ENCODE results near the gene SLC17A2.

Gene SLC17A2

GRCh38 chr6:25888626-25889025, 41.9 kb downstream of the SLC17A2 start:
- no peaks in the 10 kb centered on the region for H3K9me3 Mint-ChIP-seq
- no peaks in the 10 kb centered on the region for H3K36me3 Mint-ChIP-seq
- no peaks in the 10 kb centered on the region for H3K4me1 Mint-ChIP-seq
- no peak overlapping the region for H3K4me3 Mint-ChIP-seq
- H3K27me3 Mint-ChIP-seq: no peaks in the 10 kb centered on the region
- no peak overlapping the region for H3K27ac Mint-ChIP-seq

GRCh38 chr6:25886066-25886465, 44.4 kb downstream of the SLC17A2 start:
- H3K27ac Mint-ChIP-seq: no peak overlapping the region
- no peak overlapping the region for H3K4me3 Mint-ChIP-seq
- H3K4me1 Mint-ChIP-seq: peaks cover 4% of the 10 kb centered on the region
- H3K36me3 Mint-ChIP-seq: peaks cover 2% of the 10 kb centered on the region
- H3K27me3 Mint-ChIP-seq: no peaks in the 10 kb centered on the region
- H3K9me3 Mint-ChIP-seq: no peaks in the 10 kb centered on the region

GRCh38 chr6:25883991-25884390, 46.5 kb downstream of the SLC17A2 start:
- H3K27ac Mint-ChIP-seq: no peak overlapping the region
- no peak overlapping the region for H3K4me3 Mint-ChIP-seq
- peaks cover 2% of the 10 kb centered on the region for H3K36me3 Mint-ChIP-seq
- H3K4me1 Mint-ChIP-seq: peaks cover 4% of the 10 kb centered on the region
- H3K9me3 Mint-ChIP-seq: no peaks in the 10 kb centered on the region
- H3K27me3 Mint-ChIP-seq: no peaks in the 10 kb centered on the region

GRCh38 chr6:25883536-25883935, 47.0 kb downstream of the SLC17A2 start:
- Mint-ChIP-seq H3K4me1 (peaks cover 4% of the 10 kb centered on the region), H3K9me3 (no peaks in the 10 kb centered on the region), H3K27ac (no peak overlapping the region), H3K4me3 (no peak overlapping the region), H3K27me3 (no peaks in the 10 kb centered on the region), H3K36me3 (peaks cover 2% of the 10 kb centered on the region)

- H3K4me1 Mint-ChIP-seq: peaks cover 4% of the 10 kb centered on the region
- peak overlapping the region; percentile 80 for H3K4me3 Mint-ChIP-seq
- peaks cover 2% of the 10 kb centered on the region for H3K36me3 Mint-ChIP-seq
- H3K27me3 Mint-ChIP-seq: no peaks in the 10 kb centered on the region
- H3K27ac Mint-ChIP-seq: no peak overlapping the region
- no peaks in the 10 kb centered on the region for H3K9me3 Mint-ChIP-seq
Observed at GRCh38 chr6:25882051-25882496, 48.4 kb downstream of the SLC17A2 start.

GRCh38 chr6:25880601-25881000, 49.9 kb downstream of the SLC17A2 start:
- no peaks in the 10 kb centered on the region for H3K9me3 Mint-ChIP-seq
- H3K4me1 Mint-ChIP-seq: peaks cover 4% of the 10 kb centered on the region
- H3K36me3 Mint-ChIP-seq: peaks cover 2% of the 10 kb centered on the region

GRCh38 chr6:25878721-25879322, 51.7 kb downstream of the SLC17A2 start:
- peaks cover 2% of the 10 kb centered on the region for H3K36me3 Mint-ChIP-seq
- peaks cover 17% of the 10 kb centered on the region for H3K4me1 Mint-ChIP-seq
- no peaks in the 10 kb centered on the region for H3K27me3 Mint-ChIP-seq
- H3K27ac Mint-ChIP-seq: no peak overlapping the region
- H3K4me3 Mint-ChIP-seq: no peak overlapping the region
- no peaks in the 10 kb centered on the region for H3K9me3 Mint-ChIP-seq

More at GRCh38 chr6:25880601-25881000, 49.9 kb downstream of the SLC17A2 start:
- H3K4me3 Mint-ChIP-seq: no peak overlapping the region
- H3K27ac Mint-ChIP-seq: no peak overlapping the region
- no peaks in the 10 kb centered on the region for H3K27me3 Mint-ChIP-seq

GRCh38 chr6:25875926-25876602, 54.4 kb downstream of the SLC17A2 start:
- H3K4me1 Mint-ChIP-seq: peaks cover 25% of the 10 kb centered on the region
- H3K9me3 Mint-ChIP-seq: no peaks in the 10 kb centered on the region
- no peaks in the 10 kb centered on the region for H3K27me3 Mint-ChIP-seq
- no peak overlapping the region for H3K4me3 Mint-ChIP-seq
- H3K36me3 Mint-ChIP-seq: no peaks in the 10 kb centered on the region
- no peak overlapping the region for H3K27ac Mint-ChIP-seq

- H3K27ac Mint-ChIP-seq: no peak overlapping the region
Observed at GRCh38 chr6:25875563-25875905, 55.0 kb downstream of the SLC17A2 start.

GRCh38 chr6:25874822-25875562, 55.5 kb downstream of the SLC17A2 start:
- Mint-ChIP-seq H3K4me1 (peaks cover 25% of the 10 kb centered on the region), H3K9me3 (no peaks in the 10 kb centered on the region), H3K36me3 (no peaks in the 10 kb centered on the region), H3K27ac (no peak overlapping the region), H3K4me3 (no peak overlapping the region), H3K27me3 (no peaks in the 10 kb centered on the region)

More at GRCh38 chr6:25875563-25875905, 55.0 kb downstream of the SLC17A2 start:
- peaks cover 25% of the 10 kb centered on the region for H3K4me1 Mint-ChIP-seq
- H3K27me3 Mint-ChIP-seq: no peaks in the 10 kb centered on the region
- no peaks in the 10 kb centered on the region for H3K9me3 Mint-ChIP-seq
- H3K36me3 Mint-ChIP-seq: no peaks in the 10 kb centered on the region
- no peak overlapping the region for H3K4me3 Mint-ChIP-seq

GRCh38 chr6:25874118-25874517, 56.4 kb downstream of the SLC17A2 start, which contains the start of gene SLC17A3:
Gene SLC17A3 (minus strand): TSS chr6:25874243. CDS start chr6:25868387, 5,856 bp downstream.
- H3K4me1 Mint-ChIP-seq: peaks cover 25% of the 10 kb centered on the region
- no peak within 1 kb of the TSS for H3K27ac Mint-ChIP-seq
- H3K27me3 Mint-ChIP-seq: no peaks in the 10 kb centered on the region
- no peak within 1 kb of the TSS for H3K4me3 Mint-ChIP-seq
- H3K36me3 Mint-ChIP-seq: no peaks in the 10 kb centered on the region
- H3K9me3 Mint-ChIP-seq: no peaks in the 10 kb centered on the region

- no peak overlapping the region for H3K4me3 Mint-ChIP-seq
- H3K4me1 Mint-ChIP-seq: peaks cover 25% of the 10 kb centered on the region
- H3K9me3 Mint-ChIP-seq: no peaks in the 10 kb centered on the region
- no peak overlapping the region for H3K27ac Mint-ChIP-seq
- no peaks in the 10 kb centered on the region for H3K27me3 Mint-ChIP-seq
- no peaks in the 10 kb centered on the region for H3K36me3 Mint-ChIP-seq
Observed at GRCh38 chr6:25872814-25873213, 57.7 kb downstream of the SLC17A2 start.

- no peak overlapping the region for H3K27ac Mint-ChIP-seq
- peaks cover 33% of the 10 kb centered on the region for H3K4me1 Mint-ChIP-seq
- H3K4me3 Mint-ChIP-seq: no peak overlapping the region
- no peaks in the 10 kb centered on the region for H3K9me3 Mint-ChIP-seq
- H3K27me3 Mint-ChIP-seq: no peaks in the 10 kb centered on the region
- H3K36me3 Mint-ChIP-seq: no peaks in the 10 kb centered on the region
Observed at GRCh38 chr6:25869840-25870239, 60.7 kb downstream of the SLC17A2 start.

GRCh38 chr6:25868436-25869183, 61.9 kb downstream of the SLC17A2 start:
- Mint-ChIP-seq H3K9me3 (no peaks in the 10 kb centered on the region), H3K4me3 (no peak overlapping the region), H3K27ac (no peak overlapping the region), H3K4me1 (peaks cover 32% of the 10 kb centered on the region), H3K27me3 (no peaks in the 10 kb centered on the region), H3K36me3 (no peaks in the 10 kb centered on the region)

GRCh38 chr6:25866011-25866410, 64.5 kb downstream of the SLC17A2 start:
- no peaks in the 10 kb centered on the region for H3K27me3 Mint-ChIP-seq
- no peaks in the 10 kb centered on the region for H3K36me3 Mint-ChIP-seq
- no peak overlapping the region for H3K4me3 Mint-ChIP-seq
- H3K27ac Mint-ChIP-seq: no peak overlapping the region
- H3K9me3 Mint-ChIP-seq: no peaks in the 10 kb centered on the region
- peaks cover 21% of the 10 kb centered on the region for H3K4me1 Mint-ChIP-seq
